DMS 273 treated with DMSO at 0.1 percent for 48 hours (cell line): ENCODE results near the gene TSFM.

Experiments
- DNase-seq: peaks from one replicate; lab custom pipeline; 2025; lab: John Stamatoyannopoulos, UW

The TSFM gene

DNA sequence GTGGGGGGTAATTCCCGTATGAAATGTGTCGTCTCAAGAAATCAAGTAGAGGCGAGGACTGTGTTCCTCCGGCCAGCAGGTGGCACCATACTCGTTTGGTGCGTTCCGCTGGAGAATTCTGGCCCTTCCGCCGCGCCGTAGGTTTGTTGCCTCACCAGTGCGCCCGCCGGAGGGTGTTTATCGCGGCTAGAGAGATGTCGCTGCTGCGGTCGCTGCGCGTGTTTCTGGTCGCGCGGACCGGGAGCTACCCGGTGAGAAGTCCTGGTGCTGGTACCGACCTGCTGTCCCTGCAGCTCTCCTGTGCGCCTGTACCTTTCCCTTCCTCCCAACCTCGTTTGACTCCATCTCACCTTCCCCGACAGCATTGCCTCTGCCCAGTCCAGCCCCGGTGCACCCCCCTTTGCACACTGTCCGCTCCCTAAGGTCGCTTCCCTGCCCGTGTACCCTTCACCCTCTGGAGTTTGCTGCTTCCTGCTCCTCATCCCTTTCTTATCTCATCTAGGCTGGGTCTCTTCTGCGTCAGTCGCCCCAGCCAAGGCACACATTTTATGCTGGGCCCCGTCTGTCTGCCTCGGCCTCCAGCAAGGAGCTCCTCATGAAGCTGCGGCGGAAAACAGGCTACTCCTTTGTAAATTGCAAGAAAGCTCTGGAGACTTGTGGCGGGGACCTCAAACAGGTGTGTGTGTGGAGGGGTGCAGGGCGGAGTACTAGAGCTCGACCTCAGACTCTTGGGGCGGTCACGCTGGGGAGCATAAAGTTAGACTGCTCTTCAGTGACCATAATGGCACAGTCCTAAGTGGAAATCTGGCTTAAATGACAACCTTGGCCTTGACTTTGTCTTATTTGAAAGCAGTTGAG, at the start of gene TSFM:
TSS of gene TSFM (plus strand) at position 180 of the 858 bp plus-strand sequence. CDS start at position 195, 15 bp downstream.
- peak; percentile 39 for DNase-seq

DNA sequence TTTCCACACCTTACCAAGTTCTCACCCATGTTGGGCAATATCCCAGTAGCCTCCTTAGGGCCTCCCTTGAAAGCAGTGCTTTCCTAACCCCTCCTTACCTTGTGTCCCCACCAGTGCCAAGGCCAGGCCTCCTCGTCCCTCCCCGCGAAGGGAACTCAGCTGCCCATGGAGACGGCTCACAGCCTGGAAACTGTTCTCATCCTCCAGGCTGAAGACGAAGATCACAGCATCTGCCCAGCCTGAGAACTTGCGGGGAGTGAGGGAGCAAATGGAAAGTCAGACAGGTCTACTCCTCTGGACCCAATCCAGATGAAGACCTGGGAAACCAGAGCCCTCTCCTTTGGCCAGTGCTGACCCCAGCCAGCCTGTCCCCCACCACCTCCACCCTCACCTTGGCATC, 48.7 kb upstream of the TSFM start:
- DNase-seq: no peak

DNA sequence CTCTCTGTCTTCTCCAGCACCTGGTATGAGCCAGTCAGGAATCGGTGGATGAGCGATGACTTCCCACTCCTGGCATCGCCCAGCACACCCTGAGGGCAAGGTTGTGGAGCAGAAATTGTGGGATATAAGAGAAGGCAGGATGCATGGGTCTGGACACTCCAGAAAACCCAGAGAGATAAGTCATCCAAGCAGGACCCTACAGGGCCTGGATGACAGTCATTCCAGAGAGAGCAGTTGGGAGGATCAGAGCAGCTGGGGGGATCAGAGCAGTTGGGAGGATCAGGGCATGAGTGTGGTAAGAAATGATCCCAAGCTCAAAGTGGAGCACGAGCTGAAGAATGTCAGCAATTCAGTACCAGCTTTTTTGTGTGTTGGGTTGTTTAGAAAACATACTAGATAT, 48.0 kb upstream of the TSFM start:
- DNase-seq: no peak

DNA sequence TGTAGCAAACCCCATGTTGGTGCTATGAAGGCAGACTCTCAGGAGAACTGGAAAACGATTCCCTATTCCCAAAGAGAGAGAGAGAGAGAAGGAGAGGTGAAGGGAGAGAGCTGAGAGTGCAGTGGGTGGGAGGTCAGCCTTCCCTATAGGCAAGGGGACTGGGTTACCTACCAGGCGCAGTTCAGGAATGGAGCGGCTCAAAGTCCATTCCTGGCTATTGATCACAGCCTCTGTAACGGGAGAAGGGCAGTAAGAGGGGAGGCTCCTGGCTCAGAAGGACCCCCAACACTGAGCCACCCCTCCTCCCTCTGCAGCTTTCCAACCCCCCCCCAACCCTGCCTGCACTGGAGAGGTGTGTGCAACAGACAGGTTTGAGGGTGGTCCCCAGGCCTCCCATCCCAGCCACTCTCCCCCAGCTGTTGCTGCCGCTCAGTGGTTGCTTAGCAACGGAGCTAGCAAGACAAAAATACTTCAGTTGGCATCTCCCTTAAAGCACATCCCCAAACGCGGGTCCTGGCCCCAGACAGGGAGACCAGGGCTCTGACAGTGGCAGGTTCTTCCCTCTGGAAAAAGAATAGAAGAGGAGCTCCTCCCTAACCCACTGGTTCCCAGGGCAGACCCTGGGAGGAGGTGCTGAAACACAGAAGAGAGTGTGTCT, 47.3 kb upstream of the TSFM start:
- DNase-seq: no peak

DNA sequence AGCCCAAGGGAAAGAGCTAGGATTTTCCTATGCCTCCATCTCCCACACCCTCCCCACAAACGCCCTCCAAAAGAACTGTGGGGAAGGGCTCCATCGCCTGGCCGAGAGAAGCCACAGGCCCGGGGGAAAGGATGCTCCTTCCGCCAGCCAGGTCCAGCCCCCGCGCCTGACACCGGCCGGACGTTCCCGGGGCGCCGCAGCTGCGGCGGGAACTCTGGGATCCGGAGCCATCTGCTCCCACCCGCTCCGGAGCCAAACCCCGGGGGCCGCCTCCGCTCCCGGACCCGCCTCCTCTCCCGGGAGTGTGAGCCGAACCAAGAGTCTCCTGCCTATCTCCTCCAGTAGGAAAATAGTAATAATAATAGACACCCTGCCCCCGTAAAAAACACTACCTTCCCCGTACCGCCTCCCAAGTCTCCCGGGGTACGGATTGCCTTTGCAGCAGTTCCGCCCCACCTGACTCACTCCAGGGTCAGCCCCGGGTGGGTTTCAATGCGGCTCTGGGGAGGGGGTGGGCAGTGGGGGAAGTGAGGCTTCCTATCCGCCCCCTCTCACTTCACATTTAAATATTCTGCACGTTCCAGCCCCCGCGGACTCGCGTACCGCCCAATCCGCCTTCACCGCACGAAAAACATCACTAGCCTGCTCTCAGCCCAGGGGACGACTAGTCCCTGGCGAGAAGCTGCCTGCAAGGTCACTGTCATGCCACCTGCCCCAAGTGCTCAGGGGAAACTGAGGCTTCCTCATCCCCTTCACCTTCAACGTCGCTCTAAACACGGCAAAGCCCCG, 46.4 kb upstream of the TSFM start:
- DNase-seq: peak; percentile 22

DNA sequence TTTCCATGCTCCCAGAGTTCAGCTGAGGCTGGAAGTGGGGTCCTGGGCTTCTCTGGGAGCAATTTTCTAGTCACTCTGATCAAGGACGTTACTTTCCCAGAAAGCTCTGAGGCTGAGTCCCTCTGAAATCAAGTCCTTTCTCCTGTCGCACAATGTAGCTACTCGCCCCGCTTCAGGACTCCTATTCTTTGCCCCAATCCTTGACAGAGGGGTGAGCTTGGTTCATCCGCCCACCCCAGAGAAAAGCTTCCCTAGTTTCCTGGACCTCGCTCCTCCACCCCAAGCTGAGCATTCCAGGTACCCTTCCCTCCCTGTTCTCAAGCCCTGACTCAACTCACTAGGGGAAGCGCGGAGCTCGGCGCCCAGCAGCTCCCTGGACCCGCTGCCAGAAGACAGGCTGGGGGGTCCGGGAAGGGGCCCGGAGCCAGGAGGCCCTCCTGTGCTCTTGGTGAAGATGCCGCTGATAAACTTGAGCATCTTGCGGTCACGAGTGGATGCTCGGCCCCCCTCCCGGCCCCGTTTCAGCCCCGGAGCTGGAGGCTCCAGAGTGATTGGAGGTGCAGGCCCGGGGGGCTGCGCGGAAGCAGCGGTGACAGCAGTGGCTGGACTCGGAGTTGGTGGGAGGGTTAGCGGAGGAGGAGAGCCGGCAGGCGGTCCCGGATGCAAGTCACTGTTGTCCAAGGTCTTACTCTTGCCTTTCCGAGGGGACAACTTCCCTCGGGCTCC, 45.7 kb upstream of the TSFM start:
- DNase-seq: no peak

DNA sequence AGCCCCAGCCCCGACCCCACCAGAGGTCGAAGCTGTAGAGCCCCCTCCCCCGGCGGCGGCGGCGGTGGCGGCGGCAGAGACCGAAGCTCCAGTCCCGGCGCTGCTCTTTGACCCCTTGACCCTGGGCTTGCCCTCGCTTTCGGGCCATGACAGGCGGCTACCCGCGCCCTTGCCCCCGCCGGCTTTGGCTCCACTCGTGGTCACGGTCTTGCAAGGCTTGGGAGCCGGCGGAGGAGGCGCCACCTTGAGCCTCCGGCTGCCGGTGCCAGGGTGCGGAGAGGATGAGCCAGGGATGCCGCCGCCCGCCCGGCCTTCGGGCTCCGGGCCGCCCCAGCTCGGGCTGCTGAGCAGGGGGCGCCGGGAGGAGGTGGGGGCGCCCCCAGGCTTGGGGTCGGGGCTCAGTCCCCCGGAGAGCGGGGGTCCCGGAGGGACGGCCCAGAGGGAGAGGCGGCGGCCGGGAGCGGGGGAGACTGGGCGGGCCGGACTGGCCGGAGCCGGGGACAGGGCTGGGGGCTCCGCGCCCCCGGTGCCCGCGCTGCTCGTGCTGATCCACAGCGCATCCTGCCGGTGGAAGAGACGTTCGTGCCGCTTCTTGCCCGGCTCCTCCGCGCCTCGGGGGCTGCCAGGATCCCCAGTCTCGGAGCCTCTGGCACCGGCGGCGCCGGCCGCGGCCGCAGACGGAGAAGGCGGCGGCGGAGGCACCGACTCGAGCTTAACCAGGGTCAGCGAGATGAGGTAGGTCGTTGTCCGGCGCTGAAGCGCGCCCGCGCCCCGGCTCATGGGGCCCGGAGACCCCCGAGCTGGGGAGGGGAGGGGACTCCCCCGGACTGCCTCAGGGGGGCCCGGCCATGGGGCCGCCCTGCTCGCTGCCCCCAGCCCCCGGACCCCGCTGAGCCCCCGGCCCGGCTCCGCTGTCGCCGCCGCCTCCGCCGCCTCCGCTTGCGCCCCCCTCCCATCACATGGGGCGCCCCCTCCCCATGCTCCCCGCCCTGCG, 44.8 kb upstream of the TSFM start:
- DNase-seq: no peak

DNA sequence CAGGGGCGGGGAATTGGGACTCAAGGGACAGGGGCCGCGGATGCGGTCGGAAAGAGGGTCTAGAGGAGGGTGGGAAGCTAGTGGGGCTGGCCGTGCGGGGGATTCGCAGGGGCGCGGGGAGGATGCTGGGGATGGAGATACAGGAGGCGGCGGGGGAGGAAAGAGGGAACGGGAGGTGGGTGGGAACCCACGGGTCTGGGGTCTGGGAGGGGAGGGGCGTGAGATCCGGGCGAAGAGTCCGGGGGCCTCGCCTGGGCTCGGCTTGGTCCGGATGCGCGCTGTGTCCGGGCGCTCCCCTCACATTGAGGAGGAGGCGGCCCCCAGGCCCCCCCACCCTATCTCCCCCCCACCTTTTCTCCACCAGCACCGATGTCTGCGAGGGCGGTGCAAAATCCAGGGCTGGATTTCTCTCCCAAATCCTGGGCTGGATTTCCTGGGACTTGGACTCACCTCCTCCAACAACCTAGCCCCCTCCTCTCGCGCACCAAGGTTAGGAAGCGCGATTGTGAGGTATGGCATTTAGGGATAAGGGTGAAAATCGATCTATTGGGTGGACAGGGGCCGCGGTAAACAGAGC, 43.8 kb upstream of the TSFM start, which contains the start of gene AGAP2:
TSS of gene AGAP2 (minus strand) at position 82 of the 577 bp plus-strand sequence. CDS start 496 bp downstream, outside the sequence.
- no peak for DNase-seq

DNA sequence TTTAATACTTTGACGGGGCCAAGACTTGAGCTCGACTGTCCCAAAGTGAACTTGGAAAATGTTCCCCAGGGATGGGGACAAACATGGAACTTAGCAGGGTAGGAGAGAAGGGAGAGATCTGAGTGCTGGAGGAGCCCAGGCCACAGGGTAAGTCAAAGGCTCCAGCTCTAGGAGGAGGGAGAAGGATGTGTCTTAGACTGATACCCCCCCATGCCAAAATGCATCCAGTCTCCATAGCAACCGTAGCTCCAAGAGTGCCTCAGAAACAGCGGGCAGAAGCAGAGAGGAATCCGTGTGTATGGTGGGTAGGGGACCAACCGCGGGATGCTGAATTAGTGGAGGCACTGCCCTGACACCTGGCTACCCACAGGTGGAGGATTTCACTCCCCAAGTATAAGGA, 43.2 kb upstream of the TSFM start:
- no peak for DNase-seq

DNA sequence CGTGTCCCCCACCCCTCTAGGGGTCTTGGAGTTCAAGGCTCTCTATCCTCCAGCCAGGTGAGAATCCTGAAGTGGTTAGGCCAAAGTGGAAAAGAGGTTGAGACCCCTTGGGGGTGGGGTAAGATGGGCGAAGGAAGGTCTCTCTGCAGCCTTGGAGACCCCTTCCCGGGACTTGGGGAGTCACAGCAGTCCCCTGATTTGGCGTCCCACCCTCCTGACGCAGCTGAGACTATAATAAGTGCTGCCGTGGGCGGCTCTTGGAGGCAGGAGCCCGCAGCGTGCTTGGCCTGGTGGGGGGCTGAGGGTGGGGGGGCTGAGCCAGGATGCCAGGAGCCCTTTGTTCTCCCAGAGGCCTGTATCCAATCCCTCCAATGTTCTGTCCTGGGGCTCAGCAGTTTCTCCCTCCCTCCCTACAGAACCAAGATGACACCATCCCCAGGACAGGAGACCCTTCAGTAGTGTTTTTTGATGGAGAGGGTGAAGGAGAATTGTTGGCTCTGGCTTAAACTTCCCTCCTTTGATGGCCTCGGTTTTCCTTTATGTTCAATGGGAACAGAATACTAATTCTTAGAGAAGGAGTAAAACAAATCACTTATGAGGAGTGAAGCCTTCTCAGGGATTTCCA, 42.6 kb upstream of the TSFM start:
- DNase-seq: no peak

DNA sequence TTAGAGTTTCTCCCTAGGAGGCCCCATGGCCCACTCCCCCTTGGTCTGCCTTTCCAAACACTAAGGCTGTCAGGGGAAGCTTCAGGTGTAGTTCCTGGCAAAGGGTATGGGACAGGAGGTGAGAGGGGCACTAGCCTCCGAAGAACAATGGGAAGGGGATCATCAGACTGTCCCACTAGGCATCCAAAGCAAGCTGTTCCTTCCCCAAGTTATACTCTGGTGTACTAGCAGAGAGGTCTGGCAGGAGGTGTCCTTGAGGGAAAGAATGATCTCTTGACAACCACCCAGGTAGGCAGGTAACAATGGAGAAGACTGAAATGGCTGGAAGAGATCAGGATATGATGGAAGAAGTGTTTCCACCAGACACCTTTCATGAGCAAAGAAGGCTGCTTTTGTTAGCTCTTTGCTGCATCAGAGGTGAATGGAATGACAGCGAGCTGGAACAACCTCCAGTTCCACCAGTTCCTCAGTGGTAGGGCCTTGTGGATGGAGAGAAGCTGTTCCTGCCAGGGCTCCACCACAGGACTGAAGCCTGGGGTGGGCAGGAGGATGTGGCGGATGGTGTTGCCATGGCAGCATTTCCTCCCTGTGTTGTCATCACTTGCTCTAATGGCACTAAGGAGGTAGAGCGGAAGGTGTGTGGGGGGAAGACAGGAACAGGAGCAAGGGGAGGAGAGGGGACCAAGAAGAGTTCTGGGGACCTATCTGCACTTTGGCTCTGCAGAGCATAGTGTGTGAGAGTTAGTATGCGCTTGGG, 41.8 kb upstream of the TSFM start:
- no peak for DNase-seq

DNA sequence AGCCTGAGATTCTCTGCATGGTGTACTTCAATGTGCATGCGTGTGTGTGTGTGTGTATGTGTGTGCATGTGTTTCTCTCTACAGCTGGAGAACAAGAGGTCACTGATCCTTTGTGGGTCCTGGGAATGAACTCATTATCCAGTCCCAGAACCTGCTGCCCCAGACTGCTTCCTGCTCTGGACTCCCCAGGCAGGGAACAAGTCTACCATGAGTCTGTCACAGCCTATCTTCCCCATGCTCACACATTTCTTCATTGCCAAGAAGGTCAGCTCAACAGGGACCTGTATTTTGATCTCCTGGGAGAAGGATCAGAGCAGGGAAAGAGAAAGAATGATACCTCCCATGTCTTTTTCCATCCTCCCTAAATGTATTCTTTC, 41.2 kb upstream of the TSFM start:
- no peak for DNase-seq

DNA sequence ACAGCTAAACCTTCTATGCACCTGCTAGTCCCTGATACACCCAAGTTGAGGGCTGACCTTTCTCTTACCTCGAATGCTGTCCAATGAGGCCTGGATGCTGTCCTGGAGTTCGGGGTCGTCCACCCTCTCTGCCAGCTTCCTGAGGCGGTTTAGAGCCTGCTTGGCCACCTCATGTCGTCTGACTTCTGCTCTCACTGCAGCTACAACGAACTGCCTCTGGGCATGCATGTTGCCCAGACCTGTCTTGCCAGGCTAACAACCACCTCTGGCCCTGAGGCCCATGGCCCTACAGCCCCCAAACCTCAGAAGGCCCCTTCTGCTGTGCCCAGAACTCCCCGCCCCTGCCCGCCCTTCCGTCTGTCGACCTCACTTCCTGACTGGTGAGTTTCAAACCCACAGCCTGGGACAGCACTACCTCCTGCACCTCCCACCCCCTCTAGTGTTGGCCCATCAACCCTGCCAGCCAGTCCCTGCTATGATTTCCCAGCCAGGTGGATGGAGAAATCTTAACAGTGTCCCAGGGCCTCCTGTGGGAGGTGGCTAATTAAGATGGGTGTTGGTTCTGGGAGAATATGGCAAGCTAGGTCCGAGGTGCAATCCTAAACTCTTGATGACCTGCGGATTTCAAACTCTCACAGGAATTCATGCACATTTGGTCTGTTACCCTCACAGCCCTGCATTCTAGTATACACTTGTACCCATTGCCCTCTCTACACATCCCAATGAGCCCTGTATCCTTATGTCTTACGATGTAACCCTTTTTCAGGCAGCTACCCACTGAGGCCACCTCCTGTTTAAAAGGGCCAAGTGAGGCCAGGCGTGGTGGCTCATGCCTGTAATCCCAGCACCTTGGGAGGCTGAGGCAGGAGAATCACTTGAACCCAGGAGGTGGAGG, 40.5 kb upstream of the TSFM start:
- DNase-seq: no peak

DNA sequence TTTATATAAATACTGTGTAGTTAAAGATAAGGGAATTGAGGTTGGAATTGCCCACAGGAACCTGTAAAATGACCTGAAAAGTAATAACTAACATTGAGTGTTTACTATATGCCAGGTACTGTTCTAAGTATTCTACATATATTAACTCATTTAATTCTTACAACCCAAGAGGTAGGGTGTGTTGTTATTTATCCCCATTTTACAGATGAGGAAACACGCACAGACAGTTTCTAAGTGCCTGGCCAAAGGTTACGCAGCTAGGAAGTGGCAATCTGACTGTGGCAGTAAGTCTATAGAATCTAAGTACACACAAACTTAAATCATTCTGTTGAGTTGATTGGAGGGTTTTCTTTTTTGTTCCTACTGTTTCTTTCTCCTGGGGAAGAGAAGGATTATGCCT, 38.8 kb upstream of the TSFM start:
- no peak for DNase-seq

DNA sequence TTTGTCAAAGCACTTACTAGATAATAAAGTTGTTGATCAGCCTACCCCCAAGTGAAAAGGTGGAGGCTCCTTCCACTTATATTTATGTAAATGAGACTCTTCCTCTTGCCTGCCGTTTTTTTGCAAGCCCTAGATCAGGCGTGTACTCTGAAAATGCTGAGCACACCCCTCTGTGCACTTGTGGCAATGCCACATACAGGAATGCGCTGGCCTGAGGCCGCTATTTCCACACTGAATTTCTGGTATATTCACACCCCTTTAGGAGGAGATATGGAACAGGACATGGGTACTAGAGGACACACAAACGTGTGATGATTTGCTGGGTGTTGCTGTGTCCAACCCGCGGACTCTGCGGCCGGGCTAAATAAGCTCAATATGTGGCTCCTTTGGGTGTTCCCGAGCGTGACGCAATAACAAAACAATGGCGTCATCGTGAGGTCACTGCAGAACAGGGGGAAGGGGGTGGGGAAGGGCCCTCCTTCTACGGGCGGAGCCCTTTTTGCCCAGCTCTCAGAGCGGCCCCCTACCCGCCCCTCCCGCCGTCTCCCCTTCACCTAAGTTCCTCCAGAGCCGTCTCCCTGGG, 38.3 kb upstream of the TSFM start:
- DNase-seq: no peak

DNA sequence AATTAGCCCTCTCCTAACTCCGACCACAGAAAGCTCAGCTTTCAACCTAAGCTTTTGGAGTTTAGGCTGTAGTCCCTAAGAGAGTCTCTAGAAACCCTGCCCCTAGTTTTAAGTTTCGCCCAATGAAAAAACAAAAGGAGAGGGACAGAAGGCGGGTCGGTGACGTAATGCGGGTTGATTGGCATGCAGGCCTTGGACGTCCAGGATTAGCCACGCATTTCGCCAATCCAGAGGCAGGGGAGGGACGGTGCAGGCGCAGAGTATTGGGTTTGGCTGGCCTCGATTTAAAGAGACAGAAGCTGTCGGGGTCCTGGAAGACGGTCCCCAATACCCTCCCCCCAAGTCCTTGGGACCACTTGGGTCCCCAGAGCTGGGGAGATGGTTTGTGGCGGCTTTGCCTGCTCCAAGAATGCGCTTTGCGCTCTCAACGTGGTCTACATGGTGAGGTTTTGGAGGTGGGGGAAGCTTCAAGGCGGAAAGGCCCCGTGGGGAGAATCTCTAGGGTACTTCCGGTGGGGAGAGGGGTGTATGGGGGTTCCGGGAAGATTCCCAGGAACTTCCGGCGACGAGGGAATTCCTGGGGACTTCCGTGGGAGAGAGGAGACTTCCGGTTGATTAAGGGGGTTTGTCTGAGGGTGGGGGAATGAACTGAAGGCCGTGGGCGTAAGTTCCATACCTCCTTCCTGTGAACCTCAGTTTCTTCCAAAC, 37.7 kb upstream of the TSFM start, which contains the start of gene TSPAN31:
TSS of gene TSPAN31 (plus strand) at position 263 of the 708 bp plus-strand sequence. CDS start at position 379, 116 bp downstream.
- DNase-seq: peak; percentile 92

DNA sequence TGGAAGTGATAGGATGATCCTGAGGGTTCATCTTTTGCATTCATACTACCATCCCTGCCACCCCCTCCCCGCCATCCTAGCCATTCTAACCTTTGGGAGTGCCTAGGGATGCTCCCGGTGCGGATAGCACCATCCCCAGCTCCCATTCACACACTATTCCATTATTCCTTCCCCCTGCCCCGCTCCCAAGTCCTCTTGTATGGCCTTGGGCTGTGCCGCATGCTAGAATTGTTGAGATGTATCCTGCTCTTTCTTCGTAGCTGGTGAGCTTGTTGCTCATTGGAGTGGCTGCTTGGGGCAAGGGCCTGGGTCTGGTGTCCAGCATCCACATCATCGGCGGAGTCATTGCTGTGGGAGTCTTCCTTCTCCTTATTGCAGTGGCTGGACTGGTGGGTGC, 37.1 kb upstream of the TSFM start:
- no peak for DNase-seq
